Activated gamma-delta T cell treated with anti-CD3 and anti-CD28 coated beads, Interleukin-2, amount 50 U/mL, for 16 hours (primary cell): ENCODE data around the gene CCL22.
"Not testable (repeated sequence)": the region's sequence is repeated elsewhere in the genome, so short reads cannot be mapped to it uniquely, and the experiment has no call there.

Experiments used
- DNase-seq: peaks from one replicate; pipeline ENCODE4 v3.0.0-alpha.2; 2020; ENCODE audit warnings: low read depth

The CCL22 gene

GRCh38 chr16:57358527-57359095, at the start of gene CCL22:
TSS of gene CCL22 (plus strand) at chr16:57358783. CDS start at chr16:57358817, 34 bp downstream.
- DNase-seq: no peak

- no peak for DNase-seq
Observed at GRCh38 chr16:57310801-57311200, 47.8 kb upstream of the CCL22 start.

- no peak for DNase-seq
Observed at GRCh38 chr16:57313509-57313908, 45.1 kb upstream of the CCL22 start.

GRCh38 chr16:57314161-57314785, 44.3 kb upstream of the CCL22 start:
- no peak for DNase-seq

GRCh38 chr16:57315416-57315815, 43.2 kb upstream of the CCL22 start:
- DNase-seq: no peak

GRCh38 chr16:57316390-57317017, 42.1 kb upstream of the CCL22 start:
- DNase-seq: no peak

- no peak for DNase-seq
Observed at GRCh38 chr16:57318240-57318970, 40.2 kb upstream of the CCL22 start.

- no peak for DNase-seq
Observed at GRCh38 chr16:57319646-57320045, 38.9 kb upstream of the CCL22 start.

GRCh38 chr16:57324749-57325148, 33.8 kb upstream of the CCL22 start:
- DNase-seq: no peak

GRCh38 chr16:57325458-57325857, 33.1 kb upstream of the CCL22 start:
- no peak for DNase-seq

- no peak for DNase-seq
Observed at GRCh38 chr16:57329718-57330327, 28.8 kb upstream of the CCL22 start.

- DNase-seq: no peak
Observed at GRCh38 chr16:57331355-57331754, 27.2 kb upstream of the CCL22 start.

- DNase-seq: no peak
Observed at GRCh38 chr16:57333402-57333801, 25.2 kb upstream of the CCL22 start.

- no peak for DNase-seq
Observed at GRCh38 chr16:57335366-57335765, 23.2 kb upstream of the CCL22 start.

- no peak for DNase-seq
Observed at GRCh38 chr16:57341062-57341440, 17.5 kb upstream of the CCL22 start.

- DNase-seq: no peak
Observed at GRCh38 chr16:57341441-57342303, 16.9 kb upstream of the CCL22 start.

GRCh38 chr16:57342606-57343005, 16.0 kb upstream of the CCL22 start:
- DNase-seq: not testable (repeated sequence)

GRCh38 chr16:57343221-57343620, 15.4 kb upstream of the CCL22 start:
- no peak for DNase-seq

- DNase-seq: not testable (repeated sequence)
Observed at GRCh38 chr16:57344094-57344493, 14.5 kb upstream of the CCL22 start.

- DNase-seq: no peak
Observed at GRCh38 chr16:57345021-57345420, 13.6 kb upstream of the CCL22 start.

- DNase-seq: no peak
Observed at GRCh38 chr16:57345666-57346204, 12.8 kb upstream of the CCL22 start.
